Endometrial microvascular endothelial cells (primary cell): Measurements from ENCODE around the gene SPTSSA. TPM values are rescaled to one million over a fixed set of nuclear protein-coding genes. Genes with fewer than 3 reads are reported as not detected.

Experiments
- in situ Hi-C: cut with HindIII; loops from 2 replicates; pipeline ENCODE4 v1.10.0; 2017; ENCODE audit warnings: low sequenced_read_pairs, low pct_unique_long_range_greater_than_20kb; ENCODE audit errors: inconsistent ontology term
- total RNA-seq: library from RNA; depleted of rRNA; stranded (reverse); fragments of >200 nt; gene quantifications from one replicate; pipeline ENCODE4 v1.2.3, GENCODE V29; 2015; ENCODE audit errors: inconsistent ontology term

The SPTSSA gene
- total RNA-seq, 1 donor from 2014 or later: 15.2 TPM

DNA sequence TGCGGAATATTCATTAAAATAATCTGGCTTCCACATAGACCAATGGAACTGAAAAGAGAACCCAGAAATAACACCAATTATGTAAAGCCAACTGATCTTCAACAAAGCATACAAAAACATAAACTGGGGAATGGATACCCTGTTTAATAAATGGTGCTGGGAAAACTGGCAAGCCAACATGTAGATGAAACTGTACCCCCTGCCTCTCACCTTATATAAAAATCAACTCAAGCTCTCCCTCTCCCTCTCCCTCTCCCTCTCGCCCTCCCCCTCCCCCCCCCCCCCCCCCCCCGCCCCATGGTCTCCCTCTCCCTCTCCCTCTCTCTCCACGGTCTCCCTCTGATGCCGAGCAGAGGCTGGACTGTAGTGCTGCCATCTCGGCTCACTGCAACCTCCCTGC is 13.1 kb upstream of the SPTSSA start:
- in situ Hi-C loops: no loop called here

DNA sequence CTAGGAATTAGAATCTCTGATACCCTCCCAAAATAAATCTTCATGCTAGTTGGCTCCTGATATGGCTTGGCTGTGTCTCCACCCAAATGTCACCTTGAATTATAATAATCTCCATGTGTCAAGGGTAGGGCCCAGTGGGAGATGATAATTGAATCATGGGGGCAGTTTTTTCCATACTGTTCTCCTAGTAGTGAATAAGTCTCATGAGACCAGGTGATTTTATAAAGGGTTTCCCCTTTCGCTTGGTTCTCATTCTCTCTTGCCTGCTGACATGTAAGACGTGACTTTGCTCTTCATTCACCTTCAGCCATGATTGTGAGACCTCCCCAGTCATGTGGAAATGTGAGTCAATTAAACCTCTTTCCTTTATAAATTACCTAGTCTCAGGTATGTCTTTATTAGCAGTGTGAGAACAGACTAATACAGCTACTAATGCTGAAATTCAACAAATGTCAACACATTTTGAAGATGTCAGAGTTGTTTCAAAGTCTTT is 12.2 kb upstream of the SPTSSA start:
- in situ Hi-C loops: no loop called here

DNA sequence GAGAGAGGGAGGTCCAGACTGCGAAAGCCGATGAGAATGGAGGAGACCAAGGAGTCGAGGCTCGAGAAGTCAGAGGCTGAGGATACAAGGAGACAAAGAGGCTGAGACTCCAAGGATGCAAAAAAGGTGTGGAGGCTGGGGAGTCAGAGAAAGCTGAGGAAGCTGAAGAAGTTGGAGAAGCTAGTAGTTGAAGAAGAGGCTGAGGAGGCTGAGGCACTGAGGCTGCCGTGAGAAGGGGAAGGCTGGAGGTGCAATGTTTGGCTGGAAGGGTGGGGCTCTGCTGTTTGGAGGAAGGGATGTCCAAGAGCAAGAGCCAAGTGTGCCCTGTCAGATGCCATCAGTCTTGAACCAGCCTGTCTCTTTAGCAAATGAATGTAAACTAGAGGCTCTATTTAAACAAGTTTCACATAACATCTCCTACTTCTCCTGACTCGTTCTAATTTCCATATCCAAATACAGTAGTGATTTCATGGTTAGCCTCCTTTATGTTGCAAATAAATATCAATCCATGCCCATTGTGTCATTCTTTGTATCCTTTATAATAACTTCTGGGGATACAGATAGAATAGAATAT is 10.8 kb upstream of the SPTSSA start:
- in situ Hi-C loops: no loop called here

DNA sequence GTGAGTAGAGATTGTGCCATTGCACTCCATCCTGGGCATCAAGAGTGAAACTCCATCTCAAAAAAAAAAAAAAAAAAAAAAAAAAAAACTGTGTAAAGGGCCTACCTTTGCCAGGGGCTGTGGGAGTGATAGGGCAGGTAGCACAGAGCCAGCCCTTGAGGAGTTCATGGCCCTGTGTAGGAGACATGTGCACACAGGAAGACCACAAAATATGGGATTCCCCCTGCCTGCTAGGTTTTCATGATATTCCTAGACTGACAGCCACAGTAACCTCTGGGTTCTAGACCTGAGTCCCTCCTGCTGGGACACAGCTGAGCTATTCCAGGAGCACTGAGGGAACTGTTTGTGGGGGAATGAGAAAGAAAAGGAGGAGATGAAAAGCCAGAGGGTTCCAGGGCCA is 8.3 kb upstream of the SPTSSA start:
- in situ Hi-C loops: no loop called here

DNA sequence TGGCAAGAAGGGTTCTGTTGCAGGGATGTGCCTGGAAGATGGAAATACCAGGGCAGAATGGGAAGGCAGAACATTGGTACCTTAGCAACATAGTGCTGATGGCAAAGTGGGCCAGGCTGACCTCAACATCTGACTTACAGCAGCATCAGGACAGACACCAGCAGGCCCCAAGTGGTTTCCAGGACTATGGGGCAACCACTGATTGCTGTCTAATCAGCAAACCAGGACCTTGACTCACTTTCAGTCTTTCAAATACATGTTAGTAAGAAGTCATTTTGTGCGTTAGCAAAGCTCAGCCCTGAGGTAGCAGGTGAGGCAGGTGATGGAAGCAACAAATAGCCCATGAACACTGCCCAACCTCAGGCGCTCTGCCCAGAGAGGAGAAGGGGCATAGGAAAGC is 4.7 kb upstream of the SPTSSA start:
- in situ Hi-C loops: no loop called here

DNA sequence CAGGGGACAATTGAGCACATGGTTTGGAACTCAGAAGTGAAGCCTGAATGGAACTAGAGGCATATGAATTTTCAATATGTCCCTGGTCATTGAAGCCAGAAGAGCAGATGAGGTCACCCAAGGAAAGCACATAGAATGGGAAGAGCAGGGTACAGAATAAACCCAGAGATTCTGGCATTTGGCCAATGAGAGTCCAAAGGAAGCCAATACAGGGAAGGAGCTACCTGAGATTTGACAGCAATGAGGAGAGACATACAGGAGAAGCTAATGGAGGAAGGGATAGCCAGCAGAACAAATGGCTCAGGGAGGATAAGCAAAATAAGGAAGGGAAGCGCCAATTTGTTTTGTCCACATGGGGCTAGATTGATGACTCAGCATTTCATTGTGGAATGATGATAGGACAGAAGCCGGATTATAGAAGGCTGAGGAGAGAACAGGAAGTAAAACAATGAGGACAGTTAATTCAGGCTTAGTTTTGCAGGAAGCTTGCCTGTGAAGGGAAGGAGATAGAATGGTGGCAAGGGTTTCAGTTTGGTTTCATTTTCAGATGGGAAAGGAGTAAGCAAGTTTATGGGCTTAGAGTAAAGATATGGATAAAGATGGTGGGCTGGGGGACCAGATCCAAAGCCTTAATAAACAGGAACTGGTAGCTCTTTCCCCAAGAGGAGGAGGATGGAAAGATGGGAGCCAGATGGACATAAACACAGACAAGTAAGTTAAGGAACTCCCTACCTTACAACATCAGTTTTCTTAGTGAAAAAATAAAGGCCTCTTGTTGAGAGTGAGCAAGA is 3.2 kb upstream of the SPTSSA start:
- in situ Hi-C loops: no loop called here

DNA sequence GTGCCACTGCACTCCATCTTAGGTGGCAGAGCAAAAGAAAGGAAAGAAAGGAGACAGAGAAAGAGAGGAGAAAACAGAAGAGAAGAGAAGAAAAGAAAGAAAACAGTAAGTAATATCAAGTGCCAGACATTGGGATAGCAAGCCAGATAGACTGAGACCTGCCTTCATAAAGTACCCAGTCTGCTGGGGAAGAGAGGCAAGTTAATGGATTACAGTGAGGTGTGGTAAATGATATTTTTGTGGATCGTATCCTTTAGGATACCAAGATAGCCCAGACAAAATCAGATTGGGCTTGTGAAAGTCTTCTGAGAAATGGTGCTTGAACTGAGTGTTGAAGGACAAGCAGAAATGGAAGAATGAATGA is 1.5 kb upstream of the SPTSSA start:
- in situ Hi-C loops: no loop called here

DNA sequence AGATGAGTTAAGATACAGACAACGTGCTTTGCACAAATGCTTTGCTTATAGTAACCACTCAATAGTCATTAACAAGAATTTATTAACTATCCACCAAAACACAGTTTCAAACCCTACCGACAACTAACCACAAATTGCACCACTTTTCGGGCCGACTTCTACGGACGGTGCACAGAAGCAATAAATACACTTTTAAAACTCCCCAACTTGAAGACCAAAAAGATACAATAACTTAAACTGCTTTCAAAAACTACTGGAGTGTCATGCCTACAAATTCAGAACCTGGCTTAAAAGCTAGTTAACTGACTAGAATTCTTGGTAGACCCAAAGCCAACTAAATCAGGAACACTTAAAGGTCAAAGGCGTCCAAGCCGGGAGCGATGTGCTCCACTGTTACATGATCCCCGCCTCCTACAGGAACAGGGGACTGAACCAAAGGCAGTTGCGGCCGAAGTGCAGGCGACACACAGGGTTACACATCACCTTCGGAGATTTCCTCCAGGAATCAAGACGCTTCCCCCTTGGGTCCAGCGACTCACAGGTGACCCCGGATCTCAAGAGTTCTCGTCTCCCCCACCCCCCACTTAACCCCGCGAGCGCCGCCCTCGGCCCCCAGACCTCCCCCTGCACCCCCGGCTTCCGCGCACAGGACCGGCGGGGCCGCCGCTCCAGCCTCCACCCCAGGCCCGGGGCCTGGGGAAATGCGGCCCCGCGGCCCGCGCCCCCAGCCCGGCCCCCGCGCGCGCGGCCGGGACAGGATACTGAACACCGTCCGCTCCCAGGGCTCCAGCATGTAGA is 507 bp downstream of the SPTSSA start:
- in situ Hi-C loops: no loop called here

DNA sequence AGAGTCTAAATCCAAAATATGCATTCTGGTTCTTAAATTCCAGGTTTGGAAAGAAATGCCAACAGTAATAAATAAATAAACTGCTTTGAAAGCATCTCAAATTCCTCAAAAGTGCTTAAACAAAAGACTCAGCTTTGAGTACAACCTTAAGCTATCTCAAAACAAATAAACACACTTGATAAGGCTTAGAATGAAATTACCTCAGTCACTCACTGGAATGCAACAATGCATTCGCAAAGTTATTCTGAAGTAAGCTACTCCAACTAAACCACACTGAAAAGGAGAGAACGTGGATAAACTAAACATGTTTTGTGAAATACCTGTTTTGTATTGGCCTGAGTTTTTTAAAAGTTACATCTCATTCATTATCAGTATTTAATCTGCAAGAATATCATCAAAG is 1.2 kb downstream of the SPTSSA start:
- in situ Hi-C loops: no loop called here

DNA sequence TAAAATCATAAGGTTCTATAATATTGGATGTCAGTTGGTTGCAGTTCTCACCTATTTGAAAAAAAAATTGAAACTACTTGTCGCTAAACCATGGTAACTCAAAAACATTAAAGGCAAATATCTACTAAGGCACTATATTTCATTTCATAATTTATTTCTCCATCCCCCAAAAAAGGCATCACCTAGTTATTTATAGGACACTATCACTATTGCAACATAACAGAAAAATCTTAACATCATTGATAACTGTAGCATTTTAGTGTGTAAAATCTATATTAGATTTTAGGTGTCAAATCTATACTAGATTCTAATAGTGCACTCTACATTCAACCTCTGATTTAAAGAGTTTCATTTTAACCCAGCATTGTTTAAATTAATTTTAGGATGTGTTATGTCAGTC is 1.7 kb downstream of the SPTSSA start:
- in situ Hi-C loops: no loop called here

DNA sequence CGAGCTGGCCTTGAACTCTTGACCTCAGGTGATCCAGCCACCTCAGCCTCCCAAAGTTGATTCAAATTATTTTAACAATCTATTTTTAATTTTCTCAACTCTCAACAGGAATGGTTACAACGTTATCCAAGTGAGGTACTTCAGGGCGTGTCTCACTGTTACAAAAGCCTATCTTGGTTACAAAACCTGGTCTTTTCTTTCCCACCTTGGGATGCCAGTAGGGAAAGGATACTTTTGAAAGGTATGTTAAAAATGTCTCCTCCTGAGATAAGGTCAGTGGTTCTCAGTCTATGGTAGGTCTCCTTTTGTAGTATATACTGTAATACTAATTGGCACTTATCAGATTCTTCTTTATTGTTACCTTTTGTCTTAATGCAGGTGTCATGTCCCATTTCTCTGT is 4.9 kb downstream of the SPTSSA start:
- in situ Hi-C loops: no loop called here

DNA sequence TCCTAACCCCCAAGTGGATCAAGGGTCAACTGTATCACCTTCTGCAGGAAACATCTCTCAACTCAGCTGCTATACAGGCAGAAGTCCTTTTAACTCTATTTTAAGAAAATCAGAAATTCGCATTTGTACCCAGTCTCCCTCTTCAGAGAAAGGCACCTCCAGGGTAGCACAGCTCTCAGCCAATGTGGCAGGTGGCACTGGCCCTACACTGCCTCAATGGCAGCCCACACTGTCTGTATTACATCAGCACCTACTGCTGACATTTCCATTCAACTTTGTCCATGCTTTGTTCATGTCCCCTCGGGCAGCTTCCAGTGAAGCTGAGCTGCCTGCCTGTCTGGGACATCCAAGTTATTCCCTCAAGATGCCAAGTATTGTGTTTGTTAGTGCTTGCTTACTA is 8.8 kb downstream of the SPTSSA start:
- in situ Hi-C loops: no loop called here

DNA sequence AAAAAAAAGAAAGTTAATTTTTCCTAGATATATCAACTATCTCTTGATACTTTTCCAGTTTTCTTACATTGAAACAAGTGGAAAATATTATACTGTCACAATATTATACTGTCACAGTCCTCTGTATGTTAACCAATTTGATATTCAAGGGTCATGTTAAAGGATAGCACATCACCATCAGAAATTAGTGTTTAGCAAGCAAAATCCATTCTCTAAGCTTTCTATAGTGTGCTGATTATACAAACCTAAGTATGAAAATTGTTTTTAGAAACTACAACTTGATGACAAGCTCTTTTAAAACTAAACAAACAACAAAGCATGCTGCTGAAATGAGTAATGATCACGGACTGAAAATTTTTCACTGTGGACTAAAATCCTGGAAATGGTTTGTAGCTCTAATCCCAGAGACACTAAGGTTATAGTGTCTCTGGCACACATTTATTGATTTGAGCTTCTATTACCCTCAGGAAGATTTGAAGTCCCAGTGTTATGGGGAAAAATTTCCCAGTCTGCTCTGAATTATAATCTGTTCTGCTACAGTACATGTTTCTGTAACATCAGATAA is 9.7 kb downstream of the SPTSSA start:
- in situ Hi-C loops: no loop called here

DNA sequence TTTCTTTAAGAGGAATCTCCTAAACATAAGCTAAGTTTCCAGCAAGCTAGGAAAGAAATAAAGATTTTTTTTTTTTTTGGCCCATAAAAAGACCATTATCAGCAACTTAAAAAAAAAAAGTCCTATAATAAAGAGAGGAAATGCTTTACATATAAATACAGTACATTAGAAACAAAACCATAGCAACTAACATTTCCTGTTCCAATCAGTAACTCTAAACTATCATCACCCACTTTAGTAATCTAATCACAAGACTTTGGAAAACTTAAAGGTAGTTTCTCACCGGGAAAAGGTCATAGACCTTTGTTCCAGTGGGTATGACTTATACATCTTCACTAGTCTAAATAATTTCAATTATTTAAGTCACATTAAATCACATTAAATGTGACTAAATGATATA is 11.1 kb downstream of the SPTSSA start:
- in situ Hi-C loops: no loop called here

DNA sequence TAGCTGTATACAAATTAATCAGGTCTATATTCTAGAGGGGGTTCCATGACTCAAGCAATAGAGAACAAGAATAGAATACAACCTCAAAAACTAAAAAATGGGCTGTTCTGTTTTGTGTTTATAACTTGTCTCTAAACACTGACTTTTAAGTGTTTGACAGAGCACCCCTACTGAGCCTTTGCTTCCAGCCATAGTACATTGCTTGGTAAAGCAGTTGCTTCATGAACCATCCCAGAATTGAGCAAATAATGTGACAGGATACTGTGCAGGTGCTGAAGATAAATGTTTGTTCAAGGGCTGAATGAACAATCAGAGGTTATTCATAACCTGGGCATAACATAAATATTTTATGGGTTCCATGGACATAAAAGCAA is 11.5 kb downstream of the SPTSSA start:
- in situ Hi-C loops: no loop called here

DNA sequence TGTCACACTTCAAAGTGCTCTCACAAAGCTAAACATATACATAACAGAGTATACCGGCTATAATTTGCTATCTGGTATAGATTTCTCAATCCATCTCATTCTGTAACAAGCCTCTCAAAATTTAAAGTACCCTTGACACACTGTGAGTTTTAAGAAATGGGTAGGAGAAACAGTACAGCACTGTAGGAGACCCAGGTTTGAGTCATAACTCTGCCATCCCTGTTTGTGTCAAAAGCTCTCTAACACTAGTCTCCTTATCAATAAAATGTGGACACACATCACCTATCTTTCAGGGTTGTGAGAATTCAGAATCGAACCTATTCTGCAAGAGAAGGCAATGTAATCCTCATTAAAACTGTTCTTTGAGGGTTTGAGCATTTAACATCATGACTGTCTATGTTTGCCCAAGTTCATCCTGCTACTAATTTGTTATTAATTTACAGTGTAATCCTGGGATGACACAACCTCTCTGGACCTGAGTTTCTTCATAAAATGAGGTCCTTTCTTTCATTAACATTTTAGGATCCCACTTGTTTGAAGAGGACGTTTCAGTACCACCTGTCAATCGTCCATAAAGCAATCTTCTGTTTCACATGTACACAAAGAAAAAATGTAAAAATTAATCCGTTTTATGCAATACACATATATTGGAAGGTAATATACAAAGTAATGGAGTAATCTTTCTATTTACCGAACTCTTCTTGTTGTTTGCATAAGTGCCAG is 12.1 kb downstream of the SPTSSA start:
- in situ Hi-C loops: no loop called here

DNA sequence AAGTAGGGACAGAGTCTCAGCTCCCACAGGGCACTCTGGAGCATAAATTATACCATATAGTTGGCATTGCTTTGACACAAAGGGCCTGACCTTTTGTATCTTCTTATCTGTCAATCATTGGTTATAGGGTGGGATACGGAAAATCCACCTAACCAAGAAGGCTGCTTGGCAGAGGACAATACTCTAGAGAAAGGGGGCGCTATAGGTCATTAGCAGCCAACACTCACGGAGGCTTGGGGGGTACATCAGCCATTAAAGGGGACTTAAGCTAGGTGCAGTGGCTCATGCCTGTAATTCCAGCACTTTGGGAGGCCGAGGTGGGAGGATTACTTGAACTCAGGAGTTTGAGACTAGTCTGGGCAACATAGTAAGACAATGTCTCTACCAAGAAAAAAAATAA is 22.9 kb downstream of the SPTSSA start:
- in situ Hi-C loops: no loop called here

DNA sequence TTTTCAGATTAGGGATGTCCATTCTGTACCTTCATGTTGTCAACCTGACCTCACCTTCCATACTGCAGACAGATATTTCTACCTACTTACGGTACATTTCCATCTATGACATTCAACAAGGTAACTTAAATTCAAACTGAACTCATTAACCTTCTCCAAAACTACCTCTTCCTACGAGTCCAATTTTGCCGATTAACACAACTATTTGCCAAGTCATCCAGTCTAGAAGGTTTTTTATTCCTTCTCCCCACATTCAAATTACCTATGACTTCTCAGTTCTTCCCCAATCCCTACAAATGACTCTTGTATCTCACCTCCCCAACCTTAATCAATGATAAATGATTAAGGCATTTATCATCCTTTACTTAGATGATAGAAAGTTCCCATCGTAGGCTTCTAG is 23.6 kb downstream of the SPTSSA start:
- in situ Hi-C loops: no loop called here

DNA sequence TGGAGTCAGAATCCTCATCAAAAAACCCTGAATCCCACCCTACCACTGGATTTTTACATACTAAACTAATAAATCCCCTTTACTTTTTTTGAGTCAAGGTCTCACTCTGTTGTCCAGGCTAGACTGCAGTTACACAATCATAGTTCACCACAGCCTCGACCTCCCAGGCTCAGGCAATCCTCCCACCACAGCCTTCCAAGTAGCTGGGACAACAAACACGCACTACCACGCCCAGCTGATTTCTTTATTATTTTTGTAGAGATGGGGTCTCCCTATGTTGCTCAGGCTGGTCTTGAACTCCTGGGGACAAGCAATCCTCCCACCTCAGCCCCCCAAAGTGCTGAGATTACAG is 24.3 kb downstream of the SPTSSA start:
- in situ Hi-C loops: no loop called here
